ENCODE data around the gene ANKIB1.

GRCh38 chr7:92447345-92448204 is 201.8 kb downstream of the ANKIB1 start, which contains the start of gene GATAD1:
- TF ChIP-seq EZH2phosphoT487 (IDR thresholded peaks at IDR 0.05) (no peak), CTCF (IDR thresholded peaks at IDR 0.05) (no peak), EZH2 (IDR thresholded peaks at IDR 0.05) (no peak)

All from neural progenitor cell (in vitro differentiated cells).